Measurements from ENCODE around the gene ZNF683.

Gene ZNF683

GRCh38 chr1:26401891-26402290, 29.3 kb upstream of the ZNF683 start:
- peaks cover 3% of the 10 kb centered on the region for H3K27me3 ChIP-seq (ENCODE audit: insufficient read depth, low read length, poor library complexity)
- no peaks in the 10 kb centered on the region for H3K4me1 ChIP-seq (ENCODE audit: insufficient read depth, low read length)
- H3K9ac ChIP-seq (ENCODE audit: low read depth, low read length), result no peak overlapping the region
- no peak overlapping the region for H3K4me2 ChIP-seq (ENCODE audit: insufficient read depth, low read length)
- TF ChIP-seq CTCF (IDR thresholded peaks at IDR 0.05; ENCODE audit: borderline replicate concordance, extremely low read depth, low read length, poor library complexity, severe bottlenecking) (no peak), EZH2 (IDR thresholded peaks at IDR 0.05; ENCODE audit: borderline replicate concordance, low read depth, low read length, severe bottlenecking) (no peak)
- no peaks in the 10 kb centered on the region for H4K20me1 ChIP-seq (ENCODE audit: insufficient read depth, low read length)
- no peak overlapping the region for H3K27ac ChIP-seq (ENCODE audit: low read length)
- H3K9me3 ChIP-seq (ENCODE audit: insufficient read depth, low read length, severe bottlenecking), result no peaks in the 10 kb centered on the region
- no peak for ATAC-seq (ENCODE audit: insufficient read depth, low read depth)
- H3K4me3 ChIP-seq (ENCODE audit: low read depth in 1 of 2, low read length in 2 of 2), result no peak overlapping the region
- no peak for DNase-seq
- H3K79me2 ChIP-seq (ENCODE audit: insufficient read depth, low read length), result no peaks in the 10 kb centered on the region
- H2AFZ ChIP-seq (ENCODE audit: low read depth, low read length), result no peak overlapping the region
- H3K36me3 ChIP-seq (ENCODE audit: insufficient read depth, low read length), result no peaks in the 10 kb centered on the region

DNA sequence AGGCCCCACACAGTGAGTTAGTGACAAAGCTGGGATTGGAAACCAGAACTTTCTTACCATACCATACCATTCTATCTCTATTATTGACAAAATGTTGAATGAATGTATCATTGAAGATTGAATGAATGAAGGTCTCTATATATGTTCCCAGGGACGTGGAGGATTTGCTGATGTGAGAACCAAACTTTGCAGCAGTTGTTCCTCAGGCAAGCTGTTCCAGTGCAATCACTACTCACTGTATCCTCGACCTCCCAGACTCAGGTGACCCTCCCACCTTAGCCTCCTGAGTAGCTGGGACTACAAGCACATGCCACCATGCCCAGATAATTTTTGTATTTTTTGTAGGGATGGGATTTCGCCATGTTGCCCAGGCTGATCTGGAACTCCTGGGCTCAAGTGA, 26.5 kb upstream of the ZNF683 start:
- no peaks in the 10 kb centered on the region for H4K20me1 ChIP-seq (ENCODE audit: insufficient read depth, low read length)
- ATAC-seq (ENCODE audit: insufficient read depth, low read depth), result no peak
- TF ChIP-seq EZH2 (IDR thresholded peaks at IDR 0.05; ENCODE audit: borderline replicate concordance, low read depth, low read length, severe bottlenecking), result no peak
- no peak for TF ChIP-seq CTCF (IDR thresholded peaks at IDR 0.05; ENCODE audit: borderline replicate concordance, extremely low read depth, low read length, poor library complexity, severe bottlenecking)

DNA sequence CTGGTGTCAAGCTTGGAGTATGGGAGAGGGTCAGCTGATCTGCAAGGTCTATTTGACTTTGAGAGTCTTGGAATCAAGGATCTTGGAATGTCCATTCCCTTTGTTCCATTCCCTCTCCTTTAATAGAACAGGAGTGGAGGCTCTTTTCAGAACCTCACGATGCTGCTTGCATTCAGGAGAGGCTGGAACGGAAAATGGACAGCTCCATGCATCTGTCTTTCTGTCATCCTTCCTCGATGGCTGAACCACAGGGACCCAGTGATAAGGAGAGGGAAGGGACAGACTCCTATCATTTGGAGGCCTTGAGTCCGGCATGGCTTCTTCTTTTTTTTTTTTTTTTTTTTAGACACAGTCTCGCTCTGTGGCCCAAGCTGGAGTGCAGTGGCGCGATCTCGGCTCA, 23.2 kb upstream of the ZNF683 start:
- DNase-seq, result no peak
- no peak overlapping the region for H3K9ac ChIP-seq (ENCODE audit: low read depth, low read length)
- H3K4me2 ChIP-seq (ENCODE audit: insufficient read depth, low read length), result no peak overlapping the region
- H3K36me3 ChIP-seq (ENCODE audit: insufficient read depth, low read length), result no peaks in the 10 kb centered on the region
- no peaks in the 10 kb centered on the region for H4K20me1 ChIP-seq (ENCODE audit: insufficient read depth, low read length)
- H2AFZ ChIP-seq (ENCODE audit: low read depth, low read length), result no peak overlapping the region
- no peak overlapping the region for H3K27ac ChIP-seq (ENCODE audit: low read length)
- H3K9me3 ChIP-seq (ENCODE audit: insufficient read depth, low read length, severe bottlenecking), result no peaks in the 10 kb centered on the region
- H3K4me1 ChIP-seq (ENCODE audit: insufficient read depth, low read length), result no peaks in the 10 kb centered on the region
- H3K27me3 ChIP-seq (ENCODE audit: insufficient read depth, low read length, poor library complexity), result no peaks in the 10 kb centered on the region
- no peak overlapping the region for H3K4me3 ChIP-seq (ENCODE audit: low read depth in 1 of 2, low read length in 2 of 2)
- ATAC-seq (ENCODE audit: insufficient read depth, low read depth), result no peak
- TF ChIP-seq EZH2 (IDR thresholded peaks at IDR 0.05; ENCODE audit: borderline replicate concordance, low read depth, low read length, severe bottlenecking), result no peak
- no peak for TF ChIP-seq CTCF (IDR thresholded peaks at IDR 0.05; ENCODE audit: borderline replicate concordance, extremely low read depth, low read length, poor library complexity, severe bottlenecking)
- H3K79me2 ChIP-seq (ENCODE audit: insufficient read depth, low read length), result no peaks in the 10 kb centered on the region

More for the DNA sequence above, 26.5 kb upstream of the ZNF683 start:
- DNase-seq, result no peak
- H3K4me2 ChIP-seq (ENCODE audit: insufficient read depth, low read length), result no peak overlapping the region
- H3K27ac ChIP-seq (ENCODE audit: low read length), result no peak overlapping the region
- peaks cover 3% of the 10 kb centered on the region for H3K27me3 ChIP-seq (ENCODE audit: insufficient read depth, low read length, poor library complexity)
- no peaks in the 10 kb centered on the region for H3K79me2 ChIP-seq (ENCODE audit: insufficient read depth, low read length)
- no peaks in the 10 kb centered on the region for H3K36me3 ChIP-seq (ENCODE audit: insufficient read depth, low read length)
- no peak overlapping the region for H2AFZ ChIP-seq (ENCODE audit: low read depth, low read length)
- H3K9me3 ChIP-seq (ENCODE audit: insufficient read depth, low read length, severe bottlenecking), result no peaks in the 10 kb centered on the region
- H3K4me3 ChIP-seq (ENCODE audit: low read depth in 1 of 2, low read length in 2 of 2), result no peak overlapping the region
- no peak overlapping the region for H3K9ac ChIP-seq (ENCODE audit: low read depth, low read length)
- no peaks in the 10 kb centered on the region for H3K4me1 ChIP-seq (ENCODE audit: insufficient read depth, low read length)

DNA sequence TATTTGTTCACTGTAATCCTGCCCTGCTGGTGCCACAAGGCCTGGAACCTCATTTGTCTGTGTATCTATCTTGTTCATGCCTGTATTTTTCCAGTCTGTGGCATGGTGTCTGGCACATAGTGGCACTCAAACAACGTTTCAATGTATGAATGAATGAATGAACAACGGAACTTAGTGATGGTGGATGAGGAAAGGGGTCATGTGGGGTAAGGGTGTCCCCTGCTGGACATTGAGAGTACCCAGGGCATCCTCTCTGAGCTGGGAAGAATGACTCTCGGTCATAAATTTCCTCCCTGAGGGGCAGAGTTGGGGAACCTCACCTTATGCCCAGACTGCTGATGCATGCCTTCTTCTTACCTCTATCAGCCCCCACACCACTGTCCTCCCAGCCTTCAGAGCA, 18.9 kb upstream of the ZNF683 start:
- TF ChIP-seq EZH2 (IDR thresholded peaks at IDR 0.05; ENCODE audit: borderline replicate concordance, low read depth, low read length, severe bottlenecking) (no peak), CTCF (IDR thresholded peaks at IDR 0.05; ENCODE audit: borderline replicate concordance, extremely low read depth, low read length, poor library complexity, severe bottlenecking) (peak; percentile 38)
- Histone ChIP-seq H3K27ac (ENCODE audit: low read length) (no peak overlapping the region), H3K27me3 (ENCODE audit: insufficient read depth, low read length, poor library complexity) (no peaks in the 10 kb centered on the region), H3K9ac (ENCODE audit: low read depth, low read length) (no peak overlapping the region), H3K79me2 (ENCODE audit: insufficient read depth, low read length) (no peaks in the 10 kb centered on the region), H4K20me1 (ENCODE audit: insufficient read depth, low read length) (no peaks in the 10 kb centered on the region), H2AFZ (ENCODE audit: low read depth, low read length) (no peak overlapping the region), H3K4me3 (ENCODE audit: low read depth in 1 of 2, low read length in 2 of 2) (no peak overlapping the region), H3K9me3 (ENCODE audit: insufficient read depth, low read length, severe bottlenecking) (no peaks in the 10 kb centered on the region), H3K4me1 (ENCODE audit: insufficient read depth, low read length) (no peaks in the 10 kb centered on the region), H3K36me3 (ENCODE audit: insufficient read depth, low read length) (no peaks in the 10 kb centered on the region), H3K4me2 (ENCODE audit: insufficient read depth, low read length) (no peak overlapping the region)
- DNase-seq, result no peak
- ATAC-seq (ENCODE audit: insufficient read depth, low read depth), result no peak

All from DND-41 (cell line).